NB4 (cell line): ENCODE data around the gene KIF1B.

Experiments used
- CTCF ChIP-seq: IDR thresholded peaks from one replicate; pipeline ENCODE4 v1.5.1; 2012; ENCODE audit warnings: low read depth, low read length
- MAX ChIP-seq: IDR thresholded peaks from 2 replicates; pipeline ENCODE4 v1.6.1; 2011; ENCODE audit warnings: low read depth, low read length
- POLR2A ChIP-seq: IDR thresholded peaks from 2 replicates; pipeline ENCODE4 v1.6.1; 2011; ENCODE audit warnings: mild to moderate bottlenecking; ENCODE audit not compliant: insufficient read length; ENCODE audit errors: extremely low read depth

- TF ChIP-seq CTCF = no peak
- no peak for TF ChIP-seq MAX
- no peak for TF ChIP-seq POLR2A
Observed at GRCh38 chr1:10217748-10218441, 7.5 kb downstream of the KIF1B start.
